IMR-90 (cell line): Measurements from ENCODE around the gene RUNX2. TPM values are rescaled to one million over a fixed set of nuclear protein-coding genes. Genes with fewer than 3 reads are reported as not detected.

Source experiments
- ATAC-seq: fragments of 200-7000 bp; cut with Tn5 transposase; 2 replicates; pipeline ENCODE4 v1.9.1; 2020; ENCODE audit warnings: low read depth, mild to moderate bottlenecking, moderate library complexity
- BruUV-seq: library from RNA; stranded (reverse); fragments of 400-500 nt; replicated peaks from 2 replicates; lab custom pipeline; 2021; lab: Mats Ljungman, UMichigan
- CTCF ChIA-PET: fragments of 300-600 bp; formaldehyde crosslinking; extraction: SDS; loops from one replicate; lab custom pipeline; 2021; ENCODE audit warnings: antibody characterized with exemption; lab: Yijun Ruan, JAX
- POLR2A ChIA-PET: fragments of 300-600 bp; sonication (Branson Sonifier 250); formaldehyde crosslinking; loops from one replicate; lab custom pipeline; 2022; ENCODE audit warnings: antibody characterized with exemption; ENCODE audit not compliant: unreplicated experiment; lab: Charles Lee
- DNase-seq: peaks from one replicate; pipeline ENCODE4 v3.0.0; 2013
- H2AFZ ChIP-seq: replicated peaks from 2 replicates; pipeline ENCODE3; 2013; ENCODE audit warnings: low read length, mild to moderate bottlenecking; ENCODE audit not compliant: poor library complexity
- H2AK5ac ChIP-seq: 2 replicates; pipeline ENCODE4 v1.6.1; 2013; ENCODE audit warnings: low read depth, low read length, inconsistent platforms
- H2AK9ac ChIP-seq: replicated peaks from 2 replicates; pipeline ENCODE3; 2013; ENCODE audit warnings: mild to moderate bottlenecking, low read depth, low read length, moderate library complexity; ENCODE audit not compliant: poor library complexity
- H2BK120ac ChIP-seq: 2 replicates; pipeline ENCODE4 v1.6.1; 2013; ENCODE audit warnings: low read depth, low read length, inconsistent platforms
- H2BK15ac ChIP-seq: 3 replicates; pipeline ENCODE4 v1.6.1; 2013; ENCODE audit warnings: low read depth, low read length, inconsistent platforms
- H2BK20ac ChIP-seq: 2 replicates; pipeline ENCODE4 v1.6.1; 2013; ENCODE audit warnings: low read depth, mild to moderate bottlenecking, inconsistent platforms, low read length, moderate library complexity
- H2BK5ac ChIP-seq: 2 replicates; pipeline ENCODE4 v1.6.1; 2013; ENCODE audit warnings: mild to moderate bottlenecking, low read depth, low read length, inconsistent platforms; ENCODE audit not compliant: poor library complexity, severe bottlenecking
- H3K14ac ChIP-seq: replicated peaks from 2 replicates; pipeline ENCODE4 v1.6.1; 2013; ENCODE audit warnings: low read depth, low read length, inconsistent platforms
- H3K18ac ChIP-seq: 2 replicates; pipeline ENCODE4 v1.6.1; 2013; ENCODE audit warnings: low read depth, low read length, control low read depth
- H3K23ac ChIP-seq: 2 replicates; pipeline ENCODE4 v1.6.1; 2013; ENCODE audit warnings: low read depth, low read length, inconsistent platforms
- H3K27ac ChIP-seq: 2 replicates; pipeline ENCODE4 v1.5.1; 2013; ENCODE audit warnings: mild to moderate bottlenecking, control low read depth, low read length; ENCODE audit not compliant: insufficient read depth
- H3K27me3 ChIP-seq: 2 replicates; pipeline ENCODE4 v1.6.1; 2013; ENCODE audit warnings: low read length; ENCODE audit not compliant: control insufficient read depth, insufficient read depth
- H3K36me3 ChIP-seq: 2 replicates; pipeline ENCODE4 v1.6.1; 2013; ENCODE audit warnings: low read length, mixed read lengths; ENCODE audit not compliant: control insufficient read depth, insufficient read depth
- H3K4ac ChIP-seq: 2 replicates; pipeline ENCODE4 v1.6.1; 2013; ENCODE audit warnings: low read depth, low read length, inconsistent platforms
- H3K4me1 ChIP-seq: 2 replicates; pipeline ENCODE4 v1.6.1; 2013; ENCODE audit warnings: low read length, mixed read lengths; ENCODE audit not compliant: control insufficient read depth, insufficient read depth
- H3K4me2 ChIP-seq: 2 replicates; pipeline ENCODE4 v1.6.1; 2013; ENCODE audit warnings: low read depth, mild to moderate bottlenecking, control low read depth, low read length, moderate library complexity
- H3K4me3 ChIP-seq: 2 replicates; pipeline ENCODE4 v1.5.1; 2013; ENCODE audit warnings: low read depth, mild to moderate bottlenecking, control low read depth, low read length, moderate library complexity; ENCODE audit not compliant: insufficient read depth
- H3K56ac ChIP-seq: 2 replicates; pipeline ENCODE4 v1.6.1; 2013; ENCODE audit warnings: low read length, inconsistent platforms; ENCODE audit not compliant: insufficient read depth; ENCODE audit errors: extremely low read depth
- H3K79me1 ChIP-seq, 2 experiments: 2 replicates each; pipeline ENCODE4 v1.6.1; 2013; ENCODE audit warnings: low read length in 2 of 2, inconsistent platforms in 1 of 2, low read depth in 1 of 2
- H3K9ac ChIP-seq: 2 replicates; pipeline ENCODE4 v1.6.1; 2013; ENCODE audit warnings: low read depth, low read length, control low read depth
- H3K9me1 ChIP-seq: 2 replicates; pipeline ENCODE4 v1.6.1; 2013; ENCODE audit warnings: low read length, inconsistent platforms; ENCODE audit not compliant: insufficient read depth
- H3K9me3 ChIP-seq: 2 replicates; pipeline ENCODE4 v1.6.1; 2013; ENCODE audit warnings: low read length; ENCODE audit not compliant: control insufficient read depth, insufficient read depth
- H4K20me1 ChIP-seq: 2 replicates; pipeline ENCODE4 v1.6.1; 2013; ENCODE audit warnings: low read length, inconsistent platforms; ENCODE audit not compliant: insufficient read depth
- H4K5ac ChIP-seq: 2 replicates; pipeline ENCODE4 v1.6.1; 2013; ENCODE audit warnings: mild to moderate bottlenecking, low read depth, low read length, control low read depth
- H4K8ac ChIP-seq, 2 experiments: 2 replicates each; pipeline ENCODE4 v1.6.1; 2013; ENCODE audit warnings: low read depth in 2 of 2, low read length in 2 of 2, control low read depth in 1 of 2, inconsistent platforms in 1 of 2
- H4K91ac ChIP-seq: 2 replicates; pipeline ENCODE4 v1.6.1; 2013; ENCODE audit warnings: low read depth, low read length, inconsistent platforms; ENCODE audit not compliant: insufficient read depth
- BHLHE40 ChIP-seq: fragments of 150-350 bp; IDR thresholded peaks from 2 replicates; pipeline ENCODE4 v1.6.1; 2016; ENCODE audit warnings: mild to moderate bottlenecking, low read depth, low read length
- CEBPB ChIP-seq: IDR thresholded peaks from 2 replicates; pipeline ENCODE4 v1.6.1; 2012; ENCODE audit warnings: low read depth, low read length, improper control_type of control experiment
- CHD1 ChIP-seq: IDR thresholded peaks from 2 replicates; pipeline ENCODE4 v1.6.1; 2012; ENCODE audit warnings: low read depth, low read length, improper control_type of control experiment
- FOS ChIP-seq: fragments of 150-350 bp; IDR thresholded peaks from 2 replicates; pipeline ENCODE4 v1.6.1; 2016; ENCODE audit warnings: low read depth, low read length
- MAZ ChIP-seq: IDR thresholded peaks from 2 replicates; pipeline ENCODE4 v1.6.1; 2012; ENCODE audit warnings: low read depth, mild to moderate bottlenecking, low read length, improper control_type of control experiment, moderate library complexity, borderline replicate concordance
- MXI1 ChIP-seq: IDR thresholded peaks from 2 replicates; pipeline ENCODE4 v1.6.1; 2012; ENCODE audit warnings: low read depth, mild to moderate bottlenecking, low read length, moderate library complexity, borderline replicate concordance
- NFE2L2 ChIP-seq: fragments of 150-350 bp; IDR thresholded peaks from 2 replicates; pipeline ENCODE4 v1.6.1; 2016; ENCODE audit warnings: low read depth, mild to moderate bottlenecking, low read length
- POLR2A ChIP-seq: IDR thresholded peaks from 2 replicates; pipeline ENCODE4 v1.6.1; 2012; ENCODE audit warnings: mild to moderate bottlenecking, low read depth, low read length
- RCOR1 ChIP-seq: IDR thresholded peaks from 2 replicates; pipeline ENCODE4 v1.6.1; 2012; ENCODE audit warnings: mild to moderate bottlenecking, low read length, improper control_type of control experiment; ENCODE audit not compliant: insufficient replicate concordance
- USF2 ChIP-seq: fragments of 150-350 bp; IDR thresholded peaks from 2 replicates; pipeline ENCODE4 v1.6.1; 2017; ENCODE audit warnings: mild to moderate bottlenecking, antibody characterized with exemption, low read length, low read depth
- WGBS, 2 experiments: methylation state at CpG; one replicate each; pipeline versions ENCODE4 v1.1.5 to v1.1.7; 2013; ENCODE audit warnings: missing lambda C conversion rate in 2 of 2; ENCODE audit not compliant: insufficient read length in 1 of 2; ENCODE audit errors: extremely low coverage in 2 of 2; 5-methylcytosine and 5-hydroxymethylcytosine counted together
- dilution Hi-C: fragments of 300-500 bp; cut with HindIII; formaldehyde crosslinking; loops from one replicate; pipeline ENCODE4 v1.14.3; 2018; ENCODE audit warnings: low sequenced_read_pairs; ENCODE audit not compliant: unreplicated experiment
- in situ Hi-C: fragments of 300-500 bp; cut with MboI; formaldehyde crosslinking; loops from 3 replicates; pipeline ENCODE4 v1.14.3; 2019; ENCODE audit warnings: low sequenced_read_pairs, inconsistent platforms, mixed read lengths
- intact Hi-C: fragments of 100-400 bp; cut with micrococcal nuclease; formaldehyde crosslinking; loops from 2 replicates; pipeline ENCODE4 v1.10.0; 2022
- polyA plus RNA-seq, 3 experiments: library from polyadenylated mRNA; depleted of rRNA; stranded (reverse); fragments of >200 nt; gene quantifications; 2 replicates each; pipeline ENCODE4 v1.2.3, GENCODE V29; 2012; ENCODE audit warnings: low replicate concordance in 1 of 3
- total RNA-seq: library from RNA; depleted of rRNA; stranded (reverse); fragments of >200 nt; gene quantifications from 2 replicates; pipeline ENCODE4 v1.2.3, GENCODE V29; 2012
- TF ChIP-seq, protein P1 (sequence below): conservative IDR thresholded peaks from 2 replicates; pipeline ENCODE4 v1.5.1; 2012; ENCODE audit warnings: mild to moderate bottlenecking, low read depth, low read length, improper control_type of control experiment

RUNX2 gene
- total and polyA plus RNA-seq, 2 of the 4 experiments (the other 2 are of a cell fraction): 2.3 to 4.7 TPM

- TF ChIP-seq CEBPB: peak; percentile 100
- TF ChIP-seq POLR2A: no peak
- no peak; the same call in 1 of the 2 replicates for TF ChIP-seq NFE2L2
- peak; percentile 92 for TF ChIP-seq RCOR1
These were observed 117.8 kb downstream of the RUNX2 start (continued) for GRCh38 chr6:45445749-45446549.

DNA sequence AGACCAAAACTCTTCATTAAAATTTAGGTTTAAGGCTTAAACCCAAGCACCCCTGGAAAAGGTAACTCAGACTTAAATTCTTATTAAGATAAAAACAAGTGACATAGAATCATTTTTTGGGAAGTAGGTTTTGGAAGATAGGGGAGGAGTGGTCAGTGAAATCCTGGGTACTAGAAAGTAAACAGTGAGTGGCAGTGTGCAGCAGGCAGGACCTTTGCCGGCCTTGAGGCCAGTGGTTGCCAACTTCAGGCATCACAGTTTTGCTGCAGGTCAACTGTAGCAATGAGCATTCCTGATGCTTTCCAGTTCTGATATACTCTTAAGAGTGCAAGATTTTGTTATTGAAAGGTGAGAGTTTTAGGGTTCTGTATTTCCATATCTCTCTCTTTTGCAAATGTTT lies 118.9 kb downstream of the RUNX2 start:
- H3K23ac ChIP-seq: peak overlapping the region; percentile 79; the same call in 1 of the 2 replicates
- peak overlapping the region; percentile 65 for H4K91ac ChIP-seq
- dilution Hi-C loops (no loop called here), intact Hi-C loops (loop anchor here (5.0 kb wide), 1 partner anchor 45 kb away; no protein-coding TSS in a partner anchor), in situ Hi-C loops (no loop called here)
- H3K4ac ChIP-seq: peak overlapping the region; percentile 81
- H3K27ac ChIP-seq: peak overlapping the region; percentile 51; the same call in 1 of the 2 replicates
- H4K5ac ChIP-seq: peak overlapping the region; percentile 73
- H3K56ac ChIP-seq: peak overlapping the region; percentile 54; the same call in 1 of the 2 replicates
- peak overlapping the region; percentile 84 for H2AK5ac ChIP-seq
- no peaks in the 10 kb centered on the region for H3K27me3 ChIP-seq
- no peak overlapping the region for H3K9ac ChIP-seq
- ATAC-seq (no peak), DNase-seq (no peak)
- peak overlapping the region; percentile 83 for H2BK20ac ChIP-seq
- H2BK15ac ChIP-seq: peak overlapping the region; percentile 93; the same call in 2 of the 3 replicates
- H3K4me2 ChIP-seq: peak overlapping the region; percentile 63
- peak overlapping the region; percentile 89 for H3K18ac ChIP-seq
- H3K36me3 ChIP-seq: no peaks in the 10 kb centered on the region; the same call in 1 of the 2 replicates
- H4K8ac ChIP-seq: peak overlapping the region; percentile 46 to 84; a peak in 3 of 4 replicates
- no peak overlapping the region for H3K4me3 ChIP-seq
- H3K14ac ChIP-seq: peak overlapping the region; percentile 65
- ChIA-PET POLR2A (no interaction called here), CTCF (interaction anchor here (0.6 kb wide), 1 partner anchor 102 kb away, joined by 3 read pairs; no protein-coding TSS in a partner anchor)
- H3K79me1 ChIP-seq: peaks cover 31 to 59% of the 10 kb centered on the region in 2 experiments
- H3K9me1 ChIP-seq: peaks cover 27% of the 10 kb centered on the region
- H2AFZ ChIP-seq: no peak overlapping the region
- H2BK5ac ChIP-seq: peak overlapping the region; percentile 97
- no CpG with 5 or more reads among the region's 1 CpG for WGBS, 2 experiments
- H3K9me3 ChIP-seq: no peaks in the 10 kb centered on the region
- H3K4me1 ChIP-seq: peaks cover 25% of the 10 kb centered on the region
- H2AK9ac ChIP-seq: no peak overlapping the region
- peak overlapping the region; percentile 87 for H2BK120ac ChIP-seq
- no peaks in the 10 kb centered on the region for H4K20me1 ChIP-seq
- BruUV-seq: no TSS peak
- TF ChIP-seq CEBPB (no peak), BHLHE40 (no peak), NFE2L2 (no peak), MAZ (no peak), MXI1 (no peak), FOS (no peak), USF2 (no peak), CHD1 (no peak)
- TF ChIP-seq, protein P1, sequence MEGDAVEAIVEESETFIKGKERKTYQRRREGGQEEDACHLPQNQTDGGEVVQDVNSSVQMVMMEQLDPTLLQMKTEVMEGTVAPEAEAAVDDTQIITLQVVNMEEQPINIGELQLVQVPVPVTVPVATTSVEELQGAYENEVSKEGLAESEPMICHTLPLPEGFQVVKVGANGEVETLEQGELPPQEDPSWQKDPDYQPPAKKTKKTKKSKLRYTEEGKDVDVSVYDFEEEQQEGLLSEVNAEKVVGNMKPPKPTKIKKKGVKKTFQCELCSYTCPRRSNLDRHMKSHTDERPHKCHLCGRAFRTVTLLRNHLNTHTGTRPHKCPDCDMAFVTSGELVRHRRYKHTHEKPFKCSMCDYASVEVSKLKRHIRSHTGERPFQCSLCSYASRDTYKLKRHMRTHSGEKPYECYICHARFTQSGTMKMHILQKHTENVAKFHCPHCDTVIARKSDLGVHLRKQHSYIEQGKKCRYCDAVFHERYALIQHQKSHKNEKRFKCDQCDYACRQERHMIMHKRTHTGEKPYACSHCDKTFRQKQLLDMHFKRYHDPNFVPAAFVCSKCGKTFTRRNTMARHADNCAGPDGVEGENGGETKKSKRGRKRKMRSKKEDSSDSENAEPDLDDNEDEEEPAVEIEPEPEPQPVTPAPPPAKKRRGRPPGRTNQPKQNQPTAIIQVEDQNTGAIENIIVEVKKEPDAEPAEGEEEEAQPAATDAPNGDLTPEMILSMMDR: no peak
